Measurements from ENCODE around the gene PTTG1IP2.

Gene PTTG1IP2

DNA sequence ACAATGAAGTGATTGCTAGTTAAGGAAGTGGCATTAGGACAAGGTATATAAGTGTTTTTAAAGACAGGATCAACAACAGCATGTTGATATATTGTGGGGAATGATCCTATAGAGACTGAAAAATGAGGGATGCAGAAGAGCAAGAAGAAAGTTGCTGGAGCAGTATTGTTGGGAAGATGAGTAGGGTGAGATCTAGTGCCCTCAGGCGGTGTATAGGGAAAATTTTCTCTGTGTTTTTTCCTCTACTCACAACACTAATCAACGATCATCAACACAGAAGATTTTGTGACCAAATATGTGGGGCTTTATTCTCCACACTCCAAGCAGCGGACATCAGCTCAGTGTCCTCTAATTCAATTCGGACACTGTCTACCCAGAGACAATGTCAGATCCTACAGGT lies 9.6 kb upstream of the PTTG1IP2 start:
- TF ChIP-seq ZBTB7A (IDR thresholded peaks at IDR 0.05; ENCODE audit: low read depth), result no peak
- no peak for TF ChIP-seq TCF12 (IDR thresholded peaks at IDR 0.05; ENCODE audit: low read depth)
- no peak for TF ChIP-seq RAD21 (IDR thresholded peaks at IDR 0.05; ENCODE audit: low read depth)
- no peak for TF ChIP-seq NFIC (IDR thresholded peaks at IDR 0.05)
- no peak for TF ChIP-seq CEBPB (IDR thresholded peaks at IDR 0.05)
- TF ChIP-seq YY1 (IDR thresholded peaks at IDR 0.05; ENCODE audit: low read depth), result no peak
- no peak for TF ChIP-seq TEAD4 (IDR thresholded peaks at IDR 0.05)
- TF ChIP-seq, protein P1, sequence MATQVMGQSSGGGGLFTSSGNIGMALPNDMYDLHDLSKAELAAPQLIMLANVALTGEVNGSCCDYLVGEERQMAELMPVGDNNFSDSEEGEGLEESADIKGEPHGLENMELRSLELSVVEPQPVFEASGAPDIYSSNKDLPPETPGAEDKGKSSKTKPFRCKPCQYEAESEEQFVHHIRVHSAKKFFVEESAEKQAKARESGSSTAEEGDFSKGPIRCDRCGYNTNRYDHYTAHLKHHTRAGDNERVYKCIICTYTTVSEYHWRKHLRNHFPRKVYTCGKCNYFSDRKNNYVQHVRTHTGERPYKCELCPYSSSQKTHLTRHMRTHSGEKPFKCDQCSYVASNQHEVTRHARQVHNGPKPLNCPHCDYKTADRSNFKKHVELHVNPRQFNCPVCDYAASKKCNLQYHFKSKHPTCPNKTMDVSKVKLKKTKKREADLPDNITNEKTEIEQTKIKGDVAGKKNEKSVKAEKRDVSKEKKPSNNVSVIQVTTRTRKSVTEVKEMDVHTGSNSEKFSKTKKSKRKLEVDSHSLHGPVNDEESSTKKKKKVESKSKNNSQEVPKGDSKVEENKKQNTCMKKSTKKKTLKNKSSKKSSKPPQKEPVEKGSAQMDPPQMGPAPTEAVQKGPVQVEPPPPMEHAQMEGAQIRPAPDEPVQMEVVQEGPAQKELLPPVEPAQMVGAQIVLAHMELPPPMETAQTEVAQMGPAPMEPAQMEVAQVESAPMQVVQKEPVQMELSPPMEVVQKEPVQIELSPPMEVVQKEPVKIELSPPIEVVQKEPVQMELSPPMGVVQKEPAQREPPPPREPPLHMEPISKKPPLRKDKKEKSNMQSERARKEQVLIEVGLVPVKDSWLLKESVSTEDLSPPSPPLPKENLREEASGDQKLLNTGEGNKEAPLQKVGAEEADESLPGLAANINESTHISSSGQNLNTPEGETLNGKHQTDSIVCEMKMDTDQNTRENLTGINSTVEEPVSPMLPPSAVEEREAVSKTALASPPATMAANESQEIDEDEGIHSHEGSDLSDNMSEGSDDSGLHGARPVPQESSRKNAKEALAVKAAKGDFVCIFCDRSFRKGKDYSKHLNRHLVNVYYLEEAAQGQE (IDR thresholded peaks at IDR 0.05; ENCODE audit: low read depth), result no peak
- no peak for TF ChIP-seq EP300 (IDR thresholded peaks at IDR 0.05; ENCODE audit: borderline replicate concordance)
- no peak for TF ChIP-seq CREB1 (IDR thresholded peaks at IDR 0.05; ENCODE audit: low read depth)
- no peak for TF ChIP-seq EGR1 (IDR thresholded peaks at IDR 0.05)
- TF ChIP-seq, protein P2, sequence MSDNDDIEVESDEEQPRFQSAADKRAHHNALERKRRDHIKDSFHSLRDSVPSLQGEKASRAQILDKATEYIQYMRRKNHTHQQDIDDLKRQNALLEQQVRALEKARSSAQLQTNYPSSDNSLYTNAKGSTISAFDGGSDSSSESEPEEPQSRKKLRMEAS (IDR thresholded peaks at IDR 0.05), result no peak

DNA sequence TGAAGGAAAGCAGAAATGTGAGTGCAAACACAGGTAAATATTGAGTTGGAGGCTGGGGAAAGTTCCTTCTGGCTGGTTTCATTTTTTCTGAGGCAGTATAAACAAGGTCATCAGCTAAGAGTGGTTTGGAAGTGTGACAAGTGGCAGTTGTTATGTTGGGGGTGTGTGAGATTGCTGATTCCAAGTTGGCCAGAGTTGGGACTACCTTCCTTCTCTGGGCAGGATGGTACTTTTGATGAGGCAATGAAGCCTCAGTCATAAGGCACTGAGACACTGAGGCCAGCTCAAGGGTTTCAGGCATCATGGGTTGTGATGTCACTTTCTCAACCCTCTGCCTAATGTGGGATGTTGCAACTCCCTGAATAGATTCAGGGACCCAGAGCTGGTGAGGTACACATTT lies 8.2 kb upstream of the PTTG1IP2 start:
- TF ChIP-seq YY1 (IDR thresholded peaks at IDR 0.05; ENCODE audit: low read depth), result no peak
- no peak for TF ChIP-seq TAF1 (IDR thresholded peaks at IDR 0.05; ENCODE audit: low read depth)
- TF ChIP-seq RAD21 (IDR thresholded peaks at IDR 0.05; ENCODE audit: low read depth), result no peak
- TF ChIP-seq NFIC (IDR thresholded peaks at IDR 0.05), result no peak
- TF ChIP-seq CREB1 (IDR thresholded peaks at IDR 0.05; ENCODE audit: low read depth), result no peak
- TF ChIP-seq CEBPB (IDR thresholded peaks at IDR 0.05), result no peak
- TF ChIP-seq TEAD4 (IDR thresholded peaks at IDR 0.05), result no peak
- no peak for TF ChIP-seq EP300 (IDR thresholded peaks at IDR 0.05; ENCODE audit: borderline replicate concordance)
- no peak for TF ChIP-seq EGR1 (IDR thresholded peaks at IDR 0.05)
- TF ChIP-seq, protein P1 (IDR thresholded peaks at IDR 0.05; ENCODE audit: low read depth), result no peak
- TF ChIP-seq FOXM1 (IDR thresholded peaks at IDR 0.05; ENCODE audit: borderline replicate concordance, low read depth), result no peak
- TF ChIP-seq USF1 (IDR thresholded peaks at IDR 0.05), result no peak
- TF ChIP-seq, protein P2 (IDR thresholded peaks at IDR 0.05), result no peak
- no peak for TF ChIP-seq ZBTB7A (IDR thresholded peaks at IDR 0.05; ENCODE audit: low read depth)
- TF ChIP-seq TCF12 (IDR thresholded peaks at IDR 0.05; ENCODE audit: low read depth), result no peak

DNA sequence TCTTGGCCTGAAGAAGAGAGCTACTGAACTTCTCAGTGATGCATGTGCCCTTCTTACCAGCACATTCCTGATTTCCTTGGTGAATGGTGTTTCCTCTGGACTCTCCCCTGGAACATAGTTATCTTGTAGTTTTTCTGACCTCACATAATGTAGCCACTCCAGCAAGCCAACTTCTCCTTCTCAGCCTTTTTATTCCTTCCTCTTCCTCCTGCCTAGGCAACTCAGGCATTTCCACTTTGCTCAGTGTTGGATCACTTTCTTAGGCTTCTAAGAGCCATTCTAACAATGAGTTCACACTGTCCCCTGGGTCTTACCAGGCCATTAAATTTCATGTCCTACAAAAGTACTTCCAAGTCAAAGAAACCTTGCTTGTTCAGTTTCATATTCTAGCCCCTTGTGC lies 3.6 kb upstream of the PTTG1IP2 start:
- TF ChIP-seq CEBPB (IDR thresholded peaks at IDR 0.05) (no peak), EGR1 (IDR thresholded peaks at IDR 0.05) (no peak), FOXM1 (IDR thresholded peaks at IDR 0.05; ENCODE audit: borderline replicate concordance, low read depth) (no peak), YY1 (IDR thresholded peaks at IDR 0.05; ENCODE audit: low read depth) (no peak), RAD21 (IDR thresholded peaks at IDR 0.05; ENCODE audit: low read depth) (no peak), EP300 (IDR thresholded peaks at IDR 0.05; ENCODE audit: borderline replicate concordance) (no peak)

- TF ChIP-seq NFIC (IDR thresholded peaks at IDR 0.05) (no peak), TAF1 (IDR thresholded peaks at IDR 0.05; ENCODE audit: low read depth) (no peak), EGR1 (IDR thresholded peaks at IDR 0.05) (no peak), CEBPB (IDR thresholded peaks at IDR 0.05) (no peak), ZBTB7A (IDR thresholded peaks at IDR 0.05; ENCODE audit: low read depth) (no peak), EP300 (IDR thresholded peaks at IDR 0.05; ENCODE audit: borderline replicate concordance) (no peak), CREB1 (IDR thresholded peaks at IDR 0.05; ENCODE audit: low read depth) (no peak)
- TF ChIP-seq, protein P1 (IDR thresholded peaks at IDR 0.05; ENCODE audit: low read depth), result no peak
Observed at GRCh38 chr7:90472805-90473540, 3.5 kb downstream of the PTTG1IP2 start.

DNA sequence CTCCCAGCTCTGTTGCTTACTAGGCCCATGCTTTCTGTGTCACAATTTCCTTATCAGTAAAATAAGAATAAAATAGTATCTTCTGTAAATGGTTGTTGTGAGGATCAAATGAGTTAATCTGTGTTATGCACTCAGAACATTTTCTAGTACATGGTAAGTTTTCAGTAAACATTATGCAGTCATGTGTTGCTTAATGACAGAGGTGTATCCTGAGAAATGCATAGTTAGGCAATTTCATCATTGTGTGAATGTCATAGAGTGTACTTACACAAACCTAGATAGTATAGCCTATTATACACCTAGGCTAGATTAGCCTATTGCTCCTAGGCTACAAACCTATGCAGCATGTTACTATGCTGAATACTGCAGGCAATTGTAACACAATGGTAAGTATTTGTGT lies 4.4 kb downstream of the PTTG1IP2 start:
- no peak for TF ChIP-seq TCF12 (IDR thresholded peaks at IDR 0.05; ENCODE audit: low read depth)
- no peak for TF ChIP-seq TEAD4 (IDR thresholded peaks at IDR 0.05)
- TF ChIP-seq RAD21 (IDR thresholded peaks at IDR 0.05; ENCODE audit: low read depth), result no peak
- TF ChIP-seq, protein P1 (IDR thresholded peaks at IDR 0.05; ENCODE audit: low read depth), result no peak
- no peak for TF ChIP-seq EGR1 (IDR thresholded peaks at IDR 0.05)
